ENCODE results near the gene FAM171A1.

Gene FAM171A1

DNA sequence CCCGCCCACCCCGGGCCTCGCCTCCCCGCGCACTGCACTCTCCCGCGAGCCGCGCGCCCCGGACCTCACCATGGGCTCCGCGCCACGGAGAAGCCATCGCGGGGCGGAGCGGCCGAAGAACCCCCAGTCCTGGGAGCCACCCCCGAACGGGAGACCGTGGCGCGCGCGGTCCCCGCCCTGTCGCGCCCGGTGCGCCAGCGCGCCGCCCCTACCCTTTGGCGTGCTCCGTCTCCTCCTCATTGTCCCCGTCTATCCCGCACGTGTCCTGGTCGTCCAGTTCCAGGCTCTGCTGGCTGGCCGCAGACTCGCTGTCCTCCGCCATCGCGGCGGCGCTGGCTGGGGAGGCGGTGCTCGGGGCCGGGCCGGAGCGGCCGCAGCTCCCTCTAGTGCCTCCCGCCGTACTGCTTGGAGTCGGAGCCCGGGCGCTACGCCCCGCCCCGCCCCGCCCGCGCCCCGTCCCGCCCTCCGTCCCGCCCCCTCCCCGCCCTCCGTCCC is 202.8 kb downstream of the FAM171A1 start, which contains the start of gene NMT2:
Gene NMT2 (minus strand): TSS at position 403 of the 495 bp plus-strand sequence. CDS start 81 bp downstream, at position 322.
- peak within 1 kb of the TSS; percentile 77 to 95 for H3K9ac ChIP-seq (ENCODE audit: low read depth in 1 of 2, low read length in 2 of 2)
- H3K4me3 ChIP-seq (ENCODE audit: low read length in 2 of 2), result peak within 1 kb of the TSS; percentile 89 to 95
- H3K27me3 ChIP-seq (ENCODE audit: control insufficient read depth in 2 of 2, insufficient read depth in 2 of 2, low read length in 2 of 2), result no peaks in the 10 kb centered on the region
- peak within 1 kb of the TSS; percentile 87 to 92 for H3K27ac ChIP-seq (ENCODE audit: low read depth in 2 of 2, low read length in 2 of 2)
- H3K4me1 ChIP-seq (ENCODE audit: control insufficient read depth in 2 of 2, insufficient read depth in 2 of 2, low read length in 2 of 2), result peaks cover 12 to 21% of the 10 kb centered on the region in 2 donors
- no peaks in the 10 kb centered on the region for H3K36me3 ChIP-seq (ENCODE audit: control insufficient read depth in 2 of 2, insufficient read depth in 2 of 2, low read length in 2 of 2)
- no peaks in the 10 kb centered on the region for H3K9me3 ChIP-seq (ENCODE audit: control insufficient read depth in 2 of 2, low read length in 2 of 2)

DNA sequence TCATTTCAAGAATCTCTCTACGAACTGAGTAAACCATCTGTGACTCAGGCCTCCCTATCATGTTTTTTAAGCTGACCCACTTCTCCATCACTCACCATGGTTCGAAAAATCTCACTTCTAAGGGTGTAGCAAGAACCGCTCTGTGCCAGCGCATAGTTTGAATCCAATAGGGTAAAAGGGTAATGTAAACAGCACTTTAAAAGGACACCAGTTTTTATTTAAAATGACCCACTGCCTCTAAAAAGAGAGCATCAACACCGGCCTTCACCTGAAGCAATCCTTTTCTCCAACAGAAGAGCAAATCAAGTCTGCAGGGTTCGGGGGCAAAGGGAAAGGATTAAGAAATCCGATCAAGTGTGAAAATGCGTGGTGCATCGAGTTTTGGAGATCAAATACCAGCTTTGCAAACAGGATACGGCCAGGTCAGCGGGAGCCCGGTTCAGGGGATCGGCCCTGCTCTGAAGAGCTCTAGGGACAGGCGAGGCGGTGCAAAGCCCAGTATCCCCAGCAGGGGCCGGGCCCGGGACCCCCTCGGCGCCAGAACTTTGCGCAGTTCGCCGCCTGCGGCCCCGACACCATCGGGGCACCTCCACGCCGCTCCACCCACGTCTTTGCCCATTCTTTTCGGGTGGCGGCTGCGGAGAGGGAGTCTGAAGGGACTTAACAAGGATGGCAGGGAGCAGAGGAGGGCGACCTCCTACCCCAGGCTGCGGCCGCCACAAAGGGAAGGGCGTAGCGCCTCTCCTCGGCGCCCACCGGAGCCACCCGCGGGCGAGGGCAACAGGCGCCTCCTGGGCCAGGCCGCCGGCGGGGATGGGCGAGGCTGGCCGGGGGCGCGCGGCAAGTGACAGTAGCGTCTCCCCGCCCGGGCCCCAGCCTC is 203.4 kb downstream of the FAM171A1 start:
- peak overlapping the region; percentile 89 to 95 for H3K4me3 ChIP-seq (ENCODE audit: low read length in 2 of 2)
- H3K4me1 ChIP-seq (ENCODE audit: control insufficient read depth in 2 of 2, insufficient read depth in 2 of 2, low read length in 2 of 2), result peaks cover 12 to 21% of the 10 kb centered on the region in 2 donors
- no peaks in the 10 kb centered on the region for H3K9me3 ChIP-seq (ENCODE audit: control insufficient read depth in 2 of 2, low read length in 2 of 2)
- H3K27me3 ChIP-seq (ENCODE audit: control insufficient read depth in 2 of 2, insufficient read depth in 2 of 2, low read length in 2 of 2), result no peaks in the 10 kb centered on the region
- H3K36me3 ChIP-seq (ENCODE audit: control insufficient read depth in 2 of 2, insufficient read depth in 2 of 2, low read length in 2 of 2), result no peaks in the 10 kb centered on the region
- peak overlapping the region; percentile 87 to 92 for H3K27ac ChIP-seq (ENCODE audit: low read depth in 2 of 2, low read length in 2 of 2)
- peak overlapping the region; percentile 66 to 95 for H3K9ac ChIP-seq (ENCODE audit: low read depth in 1 of 2, low read length in 2 of 2)

DNA sequence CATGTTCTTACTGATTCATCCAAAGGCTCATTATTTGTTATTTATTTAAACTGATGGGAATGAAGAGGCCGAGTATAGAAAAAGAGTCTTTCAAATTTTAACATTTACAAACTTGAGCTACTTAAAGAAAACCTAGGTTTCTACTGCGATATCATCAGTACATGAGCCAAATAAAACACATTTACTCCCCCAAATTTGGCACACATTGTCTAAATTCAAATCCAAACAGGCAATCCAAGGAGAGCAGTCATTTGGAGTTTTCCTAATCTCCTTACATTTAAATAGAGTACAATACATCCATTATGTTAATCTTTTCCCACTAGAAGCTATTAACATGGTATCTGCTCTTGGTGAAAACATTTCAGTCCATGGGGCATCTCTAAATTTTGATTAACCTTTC is 204.8 kb downstream of the FAM171A1 start:
- Histone ChIP-seq H3K4me1 (ENCODE audit: control insufficient read depth in 2 of 2, insufficient read depth in 2 of 2, low read length in 2 of 2) (peaks cover 12 to 21% of the 10 kb centered on the region in 2 donors), H3K36me3 (ENCODE audit: control insufficient read depth in 2 of 2, insufficient read depth in 2 of 2, low read length in 2 of 2) (no peaks in the 10 kb centered on the region), H3K9ac (ENCODE audit: low read depth in 1 of 2, low read length in 2 of 2) (peak overlapping the region in 1 of 2 donors; percentile 6), H3K27ac (ENCODE audit: low read depth in 2 of 2, low read length in 2 of 2) (no peak overlapping the region), H3K9me3 (ENCODE audit: control insufficient read depth in 2 of 2, low read length in 2 of 2) (no peaks in the 10 kb centered on the region), H3K27me3 (ENCODE audit: control insufficient read depth in 2 of 2, insufficient read depth in 2 of 2, low read length in 2 of 2) (no peaks in the 10 kb centered on the region), H3K4me3 (ENCODE audit: low read length in 2 of 2) (peak overlapping the region; percentile 89 to 95)

DNA sequence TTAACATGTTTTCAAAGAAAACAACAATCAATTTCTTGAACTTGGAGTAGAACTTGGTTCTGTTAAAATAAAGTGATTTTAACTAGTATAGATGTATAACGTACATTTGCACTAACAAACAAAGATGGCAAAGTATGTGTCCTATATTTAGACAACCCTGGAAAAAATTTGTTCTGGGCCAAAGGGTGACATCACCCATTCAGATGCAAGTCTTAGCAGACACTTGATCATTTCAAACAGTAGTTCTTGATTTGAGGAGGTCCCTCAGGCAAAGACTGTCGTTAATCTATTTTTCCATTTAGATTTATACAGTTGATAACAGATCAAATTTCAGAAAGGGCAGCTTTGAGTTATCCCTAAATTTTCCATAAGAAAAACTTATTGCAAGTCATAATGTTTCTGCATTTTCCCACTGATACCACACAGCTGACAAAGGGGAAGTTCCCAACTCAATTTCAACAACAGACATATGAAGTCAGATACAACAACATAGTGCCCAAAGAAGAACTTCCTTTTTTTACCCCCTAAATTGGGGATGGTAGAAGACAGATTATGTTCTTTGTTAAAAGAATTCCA is 207.7 kb downstream of the FAM171A1 start:
- no peaks in the 10 kb centered on the region for H3K9me3 ChIP-seq (ENCODE audit: control insufficient read depth in 2 of 2, low read length in 2 of 2)
- H3K4me1 ChIP-seq (ENCODE audit: control insufficient read depth in 2 of 2, insufficient read depth in 2 of 2, low read length in 2 of 2), result peaks cover 5 to 14% of the 10 kb centered on the region in 2 donors
- H3K27ac ChIP-seq (ENCODE audit: low read depth in 2 of 2, low read length in 2 of 2), result no peak overlapping the region
- no peak overlapping the region for H3K4me3 ChIP-seq (ENCODE audit: low read length in 2 of 2)
- no peaks in the 10 kb centered on the region for H3K36me3 ChIP-seq (ENCODE audit: control insufficient read depth in 2 of 2, insufficient read depth in 2 of 2, low read length in 2 of 2)
- H3K9ac ChIP-seq (ENCODE audit: low read depth in 1 of 2, low read length in 2 of 2), result no peak overlapping the region
- no peaks in the 10 kb centered on the region for H3K27me3 ChIP-seq (ENCODE audit: control insufficient read depth in 2 of 2, insufficient read depth in 2 of 2, low read length in 2 of 2)
